Activated CD8-positive, alpha-beta memory T cell treated with anti-CD3 and anti-CD28 coated beads, Interleukin-2, amount 10 ng/mL, durations not matched to agents 7 days and 5 days (primary cell): Measurements from ENCODE around the gene FBXO11. TPM values are rescaled to one million over a fixed set of nuclear protein-coding genes. Genes with fewer than 3 reads are reported as not detected.

ENCODE experiments used
- ATAC-seq: fragments of 150-1000 bp; cut with Tn5 transposase; one replicate; pipeline ENCODE4 v1.10.0; 2021; ENCODE audit warnings: moderate library complexity
- CTCF ChIA-PET: fragments of 350-600 bp; sonication (Branson Sonifier 250); formaldehyde crosslinking; loops from one replicate; lab custom pipeline; 2021; ENCODE audit warnings: antibody characterized with exemption; lab: Charles Lee
- DNase-seq: peaks from one replicate; pipeline ENCODE4 v3.0.0-alpha.2; 2020
- H3K27ac Mint-ChIP-seq: one replicate; pipeline ENCODE4 v1.8.0; 2021; ENCODE audit warnings: mild to moderate bottlenecking, mixed read lengths
- H3K27me3 Mint-ChIP-seq: one replicate; pipeline ENCODE4 v1.8.0; 2021; ENCODE audit warnings: mixed read lengths
- H3K36me3 Mint-ChIP-seq: one replicate; pipeline ENCODE4 v1.8.0; 2021; ENCODE audit warnings: mild to moderate bottlenecking, mixed read lengths
- H3K4me1 Mint-ChIP-seq: one replicate; pipeline ENCODE4 v1.8.0; 2021; ENCODE audit warnings: mixed read lengths
- H3K4me3 Mint-ChIP-seq: one replicate; pipeline ENCODE4 v1.8.0; 2021; ENCODE audit warnings: mild to moderate bottlenecking, moderate library complexity, mixed read lengths
- H3K9me3 Mint-ChIP-seq: one replicate; pipeline ENCODE4 v1.8.0; 2022; ENCODE audit warnings: low read depth, mixed read lengths
- total RNA-seq, 2 experiments: library from RNA; stranded (reverse); gene quantifications; one replicate each; pipeline ENCODE4 v1.2.3, GENCODE V29; 2021

FBXO11 gene
- total RNA-seq, 2 experiments from 2014 or later: 49.8 to 52.7 TPM

DNA sequence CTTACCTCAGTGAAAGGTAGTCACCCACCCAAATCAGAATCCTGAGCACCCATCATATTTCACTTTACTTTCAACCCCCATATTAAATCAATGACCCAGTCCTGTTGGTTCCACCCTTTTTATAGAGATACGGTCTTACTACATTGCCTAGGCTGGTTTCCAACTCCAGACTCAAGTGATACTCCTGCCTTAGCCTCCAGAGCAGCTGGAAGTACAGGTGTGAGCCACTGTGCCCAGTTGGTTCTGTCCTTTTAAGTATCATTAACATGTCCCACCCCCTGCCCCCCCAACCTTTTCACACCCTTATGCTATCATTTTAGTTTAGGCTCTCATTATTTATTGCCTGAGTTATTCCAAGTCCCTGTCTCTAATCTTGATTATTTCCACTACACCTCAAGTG is 94.6 kb downstream of the FBXO11 start:
- H3K9me3 Mint-ChIP-seq: no peaks in the 10 kb centered on the region
- H3K4me1 Mint-ChIP-seq: peaks cover 3% of the 10 kb centered on the region
- H3K27ac Mint-ChIP-seq: peak overlapping the region; percentile 54
- ATAC-seq: no peak
- H3K27me3 Mint-ChIP-seq: no peaks in the 10 kb centered on the region
- H3K4me3 Mint-ChIP-seq: no peak overlapping the region
- CTCF ChIA-PET: no interaction called here
- no peak for DNase-seq
- peaks cover 60% of the 10 kb centered on the region for H3K36me3 Mint-ChIP-seq

DNA sequence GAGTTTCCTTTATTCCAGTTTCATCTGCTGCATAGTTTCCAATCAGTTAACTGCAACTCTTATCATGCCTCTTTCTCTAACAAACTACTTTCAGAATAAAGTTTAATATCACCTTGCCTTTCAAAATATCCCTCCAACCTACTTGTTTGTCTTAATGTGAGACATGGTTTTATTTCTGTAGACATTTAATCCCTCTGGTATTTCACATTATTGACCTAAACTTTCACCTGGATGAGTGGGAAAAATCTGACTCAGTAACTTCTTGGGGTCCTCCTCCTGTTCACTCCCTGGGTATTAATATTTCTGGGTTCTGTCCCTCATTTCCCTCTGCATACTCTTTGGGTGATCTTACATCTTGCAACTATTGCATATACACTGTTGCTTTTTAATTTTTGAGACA is 95.4 kb downstream of the FBXO11 start:
- ATAC-seq (no peak), DNase-seq (no peak)
- Mint-ChIP-seq H3K27ac (no peak overlapping the region), H3K36me3 (peaks cover 63% of the 10 kb centered on the region), H3K4me3 (no peak overlapping the region), H3K4me1 (peaks cover 3% of the 10 kb centered on the region), H3K27me3 (no peaks in the 10 kb centered on the region), H3K9me3 (no peaks in the 10 kb centered on the region)
- CTCF ChIA-PET: no interaction called here

DNA sequence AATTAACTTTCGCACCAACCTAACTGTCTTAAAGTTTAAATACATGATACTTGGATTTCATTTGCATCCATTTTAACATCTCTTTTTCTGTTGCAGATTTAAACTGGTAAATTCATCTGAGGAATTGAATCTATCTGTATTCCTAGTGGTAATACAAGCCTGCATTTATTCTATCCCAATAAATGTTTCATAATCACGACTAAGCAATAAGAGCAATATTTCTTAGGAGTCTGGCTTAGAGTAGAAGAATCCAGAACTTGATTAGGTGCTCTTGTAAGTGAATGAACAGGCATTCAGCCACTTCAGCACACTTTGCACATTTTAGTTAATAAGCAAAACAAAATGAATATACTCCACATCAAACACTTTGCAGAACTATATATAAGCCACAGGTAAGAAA is 96.4 kb downstream of the FBXO11 start:
- CTCF ChIA-PET: no interaction called here
- Mint-ChIP-seq H3K36me3 (peaks cover 67% of the 10 kb centered on the region), H3K27ac (no peak overlapping the region), H3K4me3 (no peak overlapping the region), H3K27me3 (no peaks in the 10 kb centered on the region), H3K4me1 (peaks cover 3% of the 10 kb centered on the region), H3K9me3 (no peaks in the 10 kb centered on the region)
- no peak for DNase-seq
- ATAC-seq: no peak

DNA sequence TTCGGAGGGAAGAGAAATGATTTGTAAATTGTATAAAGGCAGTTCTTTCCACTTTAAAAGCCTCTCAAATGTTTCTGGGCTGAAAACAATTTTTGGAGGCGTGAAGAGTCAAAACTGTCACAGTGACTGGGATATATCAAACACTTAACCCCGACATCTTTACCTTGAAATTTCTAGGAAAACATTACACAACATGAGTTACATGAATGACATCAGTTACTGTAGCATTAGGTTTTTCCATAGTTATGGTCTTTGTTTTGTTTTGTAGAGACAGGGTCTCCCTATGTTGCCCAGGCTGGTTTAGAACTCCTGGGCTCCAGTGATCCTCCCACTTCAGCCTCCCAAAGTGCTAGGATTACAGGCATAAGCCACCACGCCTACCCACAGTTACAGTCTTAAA is 97.7 kb downstream of the FBXO11 start:
- H3K9me3 Mint-ChIP-seq: no peaks in the 10 kb centered on the region
- peaks cover 72% of the 10 kb centered on the region for H3K36me3 Mint-ChIP-seq
- H3K27ac Mint-ChIP-seq: no peak overlapping the region
- CTCF ChIA-PET: no interaction called here
- ATAC-seq (no peak), DNase-seq (no peak)
- no peaks in the 10 kb centered on the region for H3K27me3 Mint-ChIP-seq
- no peak overlapping the region for H3K4me3 Mint-ChIP-seq
- peaks cover 3% of the 10 kb centered on the region for H3K4me1 Mint-ChIP-seq

DNA sequence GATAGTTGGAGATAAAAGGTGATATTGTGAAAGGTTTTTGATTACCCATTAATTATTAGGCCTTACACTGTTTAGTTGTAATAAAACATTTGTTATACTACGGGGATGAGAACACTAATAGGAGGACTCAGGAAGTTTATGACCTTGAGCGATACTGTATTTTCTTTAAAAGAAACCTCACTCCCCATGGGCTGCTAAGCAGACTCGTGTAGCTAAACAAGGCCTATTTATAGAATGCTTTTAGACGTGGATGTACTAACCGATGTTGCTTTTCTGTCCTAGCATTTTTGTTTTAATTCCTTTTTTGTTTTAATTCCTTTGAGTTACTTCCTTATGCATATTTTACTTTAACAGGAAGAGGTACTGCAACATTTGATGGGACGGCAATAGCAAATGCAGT is 100.4 kb downstream of the FBXO11 start:
- Mint-ChIP-seq H3K27me3 (no peaks in the 10 kb centered on the region), H3K9me3 (peaks cover 5% of the 10 kb centered on the region), H3K27ac (no peak overlapping the region), H3K4me3 (no peak overlapping the region), H3K36me3 (peaks cover 77% of the 10 kb centered on the region), H3K4me1 (no peaks in the 10 kb centered on the region)
- CTCF ChIA-PET: no interaction called here
- no peak for ATAC-seq
- DNase-seq: no peak

DNA sequence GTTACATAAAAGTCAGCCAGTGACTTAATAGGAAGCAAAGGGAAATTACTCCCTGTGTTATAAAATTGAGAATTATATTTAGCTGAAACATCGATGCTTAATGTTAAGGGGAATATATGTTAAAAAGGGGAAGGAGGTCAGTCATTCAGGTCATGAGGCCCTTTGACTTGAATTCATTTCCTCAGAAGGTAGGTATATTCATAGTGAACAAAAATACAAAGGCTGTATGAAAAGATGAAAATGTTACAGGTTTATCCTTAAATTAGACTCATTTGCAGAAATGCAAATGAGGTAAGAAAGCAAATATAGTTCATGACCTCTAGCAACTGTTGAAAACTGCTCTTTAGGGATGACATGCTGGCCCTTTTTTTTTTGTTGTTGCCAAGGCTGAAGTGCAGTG is 102.5 kb downstream of the FBXO11 start:
- no peak for DNase-seq
- no peak for ATAC-seq
- CTCF ChIA-PET: interaction anchor here (0.7 to 1.2 kb wide), 2 partner anchors 11 to 302 kb away, joined by 3 to 4 read pairs; no protein-coding TSS in a partner anchor
- Mint-ChIP-seq H3K4me1 (no peaks in the 10 kb centered on the region), H3K27me3 (no peaks in the 10 kb centered on the region), H3K4me3 (no peak overlapping the region), H3K27ac (no peak overlapping the region), H3K36me3 (peaks cover 91% of the 10 kb centered on the region), H3K9me3 (peaks cover 5% of the 10 kb centered on the region)

DNA sequence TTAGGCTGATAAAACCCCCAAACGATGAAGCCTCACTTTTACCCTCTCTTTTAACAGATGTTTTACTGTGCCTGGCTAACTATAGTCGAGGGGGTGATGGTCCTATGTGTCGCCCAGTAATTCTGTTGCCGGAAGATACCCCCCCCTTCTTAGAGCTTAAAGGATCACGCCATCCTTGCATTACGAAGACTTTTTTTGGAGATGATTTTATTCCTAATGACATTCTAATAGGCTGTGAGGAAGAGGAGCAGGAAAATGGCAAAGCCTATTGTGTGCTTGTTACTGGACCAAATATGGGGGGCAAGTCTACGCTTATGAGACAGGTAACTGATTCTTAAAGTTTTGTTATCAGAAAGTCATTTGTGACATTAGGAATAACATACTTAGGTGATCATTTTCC is 102.9 kb downstream of the FBXO11 start:
- ATAC-seq (no peak), DNase-seq (no peak)
- H3K4me1 Mint-ChIP-seq: no peaks in the 10 kb centered on the region
- peaks cover 5% of the 10 kb centered on the region for H3K9me3 Mint-ChIP-seq
- H3K27ac Mint-ChIP-seq: no peak overlapping the region
- CTCF ChIA-PET: interaction anchor here (0.7 kb wide), 1 partner anchor 10 kb away, joined by 3 read pairs; no protein-coding TSS in a partner anchor
- no peak overlapping the region for H3K4me3 Mint-ChIP-seq
- peaks cover 93% of the 10 kb centered on the region for H3K36me3 Mint-ChIP-seq
- no peaks in the 10 kb centered on the region for H3K27me3 Mint-ChIP-seq

DNA sequence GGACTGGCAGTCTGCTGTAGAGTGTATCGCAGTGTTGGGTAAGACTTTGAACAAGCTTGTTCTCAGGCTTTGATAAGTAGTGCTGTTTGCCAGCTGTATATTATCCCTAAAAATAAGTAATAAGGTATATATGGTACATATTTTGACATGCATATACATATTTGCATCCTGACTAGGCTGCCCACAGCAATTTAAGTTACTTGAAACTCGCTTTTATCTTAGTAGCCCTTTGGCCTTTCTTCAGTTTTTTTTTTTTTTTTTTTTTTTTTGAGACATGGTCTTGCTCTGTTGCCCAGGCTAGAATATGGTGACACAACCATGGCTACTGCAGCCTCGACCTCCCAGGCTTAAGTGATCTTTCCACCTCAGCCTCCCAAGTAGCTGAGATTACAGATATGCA is 105.2 kb downstream of the FBXO11 start:
- no peaks in the 10 kb centered on the region for H3K27me3 Mint-ChIP-seq
- no peaks in the 10 kb centered on the region for H3K4me1 Mint-ChIP-seq
- H3K36me3 Mint-ChIP-seq: peaks cover 94% of the 10 kb centered on the region
- H3K27ac Mint-ChIP-seq: no peak overlapping the region
- no peak overlapping the region for H3K4me3 Mint-ChIP-seq
- CTCF ChIA-PET: no interaction called here
- ATAC-seq: no peak
- H3K9me3 Mint-ChIP-seq: peaks cover 5% of the 10 kb centered on the region
- DNase-seq: no peak

DNA sequence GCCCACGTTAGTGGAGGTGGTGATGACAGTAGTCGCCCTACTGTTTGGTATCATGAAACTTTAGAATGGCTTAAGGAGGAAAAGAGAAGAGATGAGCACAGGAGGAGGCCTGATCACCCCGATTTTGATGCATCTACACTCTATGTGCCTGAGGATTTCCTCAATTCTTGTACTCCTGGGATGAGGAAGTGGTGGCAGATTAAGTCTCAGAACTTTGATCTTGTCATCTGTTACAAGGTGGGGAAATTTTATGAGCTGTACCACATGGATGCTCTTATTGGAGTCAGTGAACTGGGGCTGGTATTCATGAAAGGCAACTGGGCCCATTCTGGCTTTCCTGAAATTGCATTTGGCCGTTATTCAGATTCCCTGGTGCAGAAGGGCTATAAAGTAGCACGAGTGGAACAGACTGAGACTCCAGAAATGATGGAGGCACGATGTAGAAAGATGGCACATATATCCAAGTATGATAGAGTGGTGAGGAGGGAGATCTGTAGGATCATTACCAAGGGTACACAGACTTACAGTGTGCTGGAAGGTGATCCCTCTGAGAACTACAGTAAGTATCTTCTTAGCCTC is 107.2 kb downstream of the FBXO11 start:
- Mint-ChIP-seq H3K4me1 (peaks cover 2% of the 10 kb centered on the region), H3K9me3 (peaks cover 5% of the 10 kb centered on the region), H3K27ac (no peak overlapping the region), H3K36me3 (peaks cover 90% of the 10 kb centered on the region), H3K4me3 (no peak overlapping the region), H3K27me3 (no peaks in the 10 kb centered on the region)
- CTCF ChIA-PET: interaction anchor here (0.6 kb wide), 1 partner anchor 43 kb away, joined by 3 read pairs; no protein-coding TSS in a partner anchor
- DNase-seq: no peak
- no peak for ATAC-seq

DNA sequence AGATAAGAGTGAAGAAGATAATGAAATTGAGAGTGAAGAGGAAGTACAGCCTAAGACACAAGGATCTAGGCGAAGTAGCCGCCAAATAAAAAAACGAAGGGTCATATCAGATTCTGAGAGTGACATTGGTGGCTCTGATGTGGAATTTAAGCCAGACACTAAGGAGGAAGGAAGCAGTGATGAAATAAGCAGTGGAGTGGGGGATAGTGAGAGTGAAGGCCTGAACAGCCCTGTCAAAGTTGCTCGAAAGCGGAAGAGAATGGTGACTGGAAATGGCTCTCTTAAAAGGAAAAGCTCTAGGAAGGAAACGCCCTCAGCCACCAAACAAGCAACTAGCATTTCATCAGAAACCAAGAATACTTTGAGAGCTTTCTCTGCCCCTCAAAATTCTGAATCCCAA is 107.7 kb downstream of the FBXO11 start:
- Mint-ChIP-seq H3K4me3 (no peak overlapping the region), H3K27me3 (no peaks in the 10 kb centered on the region), H3K36me3 (peaks cover 89% of the 10 kb centered on the region), H3K9me3 (peaks cover 5% of the 10 kb centered on the region), H3K27ac (peak overlapping the region; percentile 3), H3K4me1 (peaks cover 2% of the 10 kb centered on the region)
- ATAC-seq: no peak
- no peak for DNase-seq
- CTCF ChIA-PET: interaction anchor here (0.6 to 2.2 kb wide), 2 partner anchors 31 to 44 kb away, joined by 3 to 6 read pairs; no protein-coding TSS in a partner anchor

DNA sequence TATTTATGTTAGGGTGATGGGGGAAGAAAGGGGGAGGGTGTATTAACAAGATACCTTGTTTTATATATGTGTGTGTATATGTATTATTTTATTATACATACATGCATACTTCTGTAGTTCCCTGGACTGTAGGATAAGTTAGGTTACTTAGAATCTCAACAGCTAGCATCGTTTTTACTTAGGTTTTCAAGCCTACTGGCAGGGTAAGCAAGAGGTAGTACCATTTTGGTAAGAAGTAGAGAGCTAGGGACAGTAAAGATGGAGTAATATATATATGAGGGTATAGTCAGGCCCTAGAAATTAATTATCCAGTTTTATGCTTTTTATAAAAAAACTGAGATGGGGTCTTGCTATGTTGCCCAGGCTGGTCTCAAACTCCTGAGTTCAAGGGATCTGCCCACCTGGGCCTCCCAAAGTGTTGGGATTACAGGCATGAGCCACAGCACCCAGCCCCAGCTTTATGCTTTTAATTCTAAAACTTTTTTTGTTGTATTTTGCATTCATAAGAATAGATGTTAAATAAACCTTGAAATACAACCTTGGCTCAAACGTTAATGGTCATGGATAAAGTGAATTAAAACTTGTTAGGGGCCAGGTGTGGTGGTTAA is 110.1 kb downstream of the FBXO11 start:
- Mint-ChIP-seq H3K4me3 (no peak overlapping the region), H3K9me3 (no peaks in the 10 kb centered on the region), H3K27ac (no peak overlapping the region), H3K36me3 (peaks cover 73% of the 10 kb centered on the region), H3K4me1 (peaks cover 3% of the 10 kb centered on the region), H3K27me3 (no peaks in the 10 kb centered on the region)
- DNase-seq: no peak
- CTCF ChIA-PET: interaction anchor here (2.2 kb wide), 1 partner anchor 29 kb away, joined by 6 read pairs; no protein-coding TSS in a partner anchor
- no peak for ATAC-seq

DNA sequence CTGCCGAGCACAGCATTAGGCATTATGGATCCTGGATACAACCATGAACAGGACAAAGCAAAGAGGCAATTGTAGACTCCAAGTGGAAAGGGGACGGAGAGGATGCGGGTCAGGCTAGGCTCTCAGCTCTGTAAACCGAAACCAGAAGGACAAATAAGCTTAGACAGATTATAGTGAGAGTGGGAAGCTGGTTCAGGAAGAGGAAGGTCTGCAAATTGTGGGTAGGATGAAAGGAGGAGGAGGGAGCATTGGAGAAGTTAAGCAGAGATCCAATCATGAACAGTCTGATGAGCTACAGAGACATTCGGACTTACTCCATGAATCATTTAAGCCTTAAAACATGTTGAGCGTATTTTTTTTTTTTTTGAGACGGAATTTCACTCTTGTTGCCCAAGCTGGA is 120.3 kb downstream of the FBXO11 start:
- peaks cover 16% of the 10 kb centered on the region for H3K36me3 Mint-ChIP-seq
- H3K9me3 Mint-ChIP-seq: no peaks in the 10 kb centered on the region
- H3K4me1 Mint-ChIP-seq: peaks cover 28% of the 10 kb centered on the region
- H3K27ac Mint-ChIP-seq: no peak overlapping the region
- DNase-seq (no peak), ATAC-seq (no peak)
- H3K27me3 Mint-ChIP-seq: no peaks in the 10 kb centered on the region
- CTCF ChIA-PET: interaction anchor here (1.0 kb wide), 1 partner anchor 18 kb away, joined by 3 read pairs; no protein-coding TSS in a partner anchor
- H3K4me3 Mint-ChIP-seq: no peak overlapping the region

DNA sequence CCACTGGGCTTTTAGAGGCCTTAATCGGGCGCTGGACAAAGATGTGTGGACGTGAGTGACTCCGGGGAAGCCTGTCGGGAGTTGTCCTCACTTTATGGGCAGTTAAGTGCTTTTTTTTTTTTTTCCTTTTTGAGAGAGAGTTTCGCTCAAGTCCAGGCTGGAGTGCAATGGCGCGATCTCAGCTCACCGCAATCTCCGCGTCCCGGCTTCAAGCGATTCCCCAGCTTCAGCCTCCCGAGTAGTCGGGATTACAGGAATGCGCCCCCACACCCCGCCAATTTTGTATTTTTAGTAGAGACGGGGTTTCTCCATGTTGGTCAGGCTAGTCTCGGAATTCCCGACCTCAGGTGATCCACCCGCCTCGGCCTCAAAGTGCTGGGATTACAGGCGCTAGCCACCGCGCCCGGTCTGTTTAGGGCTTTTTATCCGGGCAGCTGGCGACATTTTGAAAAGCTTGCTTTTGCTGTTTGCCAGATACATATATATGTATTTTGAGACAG is 121.9 kb downstream of the FBXO11 start:
- Mint-ChIP-seq H3K4me3 (peak overlapping the region; percentile 85), H3K4me1 (peaks cover 26% of the 10 kb centered on the region), H3K36me3 (peaks cover 11% of the 10 kb centered on the region), H3K27ac (no peak overlapping the region), H3K27me3 (no peaks in the 10 kb centered on the region), H3K9me3 (no peaks in the 10 kb centered on the region)
- CTCF ChIA-PET: interaction anchor here (2.3 kb wide), 1 partner anchor 17 kb away, joined by 15 read pairs; no protein-coding TSS in a partner anchor
- ATAC-seq (no peak), DNase-seq (no peak)
